Measurements from ENCODE around the gene SCO2.

Gene SCO2

GRCh38 chr22:50523806-50524675, 1.4 kb downstream of the SCO2 start:
- H3K9me3 ChIP-seq (ENCODE audit: low read length), result no peaks in the 10 kb centered on the region
- peak overlapping the region; percentile 68 for H3K4me3 ChIP-seq (ENCODE audit: low read depth, low read length, poor library complexity, severe bottlenecking)
- peak overlapping the region; percentile 84 for H3K9ac ChIP-seq (ENCODE audit: low read length)
- no peak for TF ChIP-seq EZH2 (IDR thresholded peaks at IDR 0.05; ENCODE audit: borderline replicate concordance, low read length)
- no peak for TF ChIP-seq CTCF (IDR thresholded peaks at IDR 0.05; ENCODE audit: low read length)
- H3K36me3 ChIP-seq (ENCODE audit: insufficient read depth, low read length), result peaks cover 56% of the 10 kb centered on the region
- H4K20me1 ChIP-seq (ENCODE audit: insufficient read depth, low read length), result no peaks in the 10 kb centered on the region
- H3K4me1 ChIP-seq (ENCODE audit: insufficient read depth, low read length, severe bottlenecking), result peaks cover 29% of the 10 kb centered on the region
- H2AFZ ChIP-seq (ENCODE audit: low read length), result no peak overlapping the region
- H3K27me3 ChIP-seq (ENCODE audit: insufficient read depth, low read length), result no peaks in the 10 kb centered on the region
- H3F3A ChIP-seq (ENCODE audit: insufficient read depth, low read length), result peaks cover 4% of the 10 kb centered on the region; the same call in 1 of the 2 replicates
- H3K27ac ChIP-seq (ENCODE audit: low read depth, low read length, poor library complexity, severe bottlenecking), result peak overlapping the region; percentile 63
- H3K4me2 ChIP-seq (ENCODE audit: low read length), result peak overlapping the region; percentile 91
- H3K9me2 ChIP-seq (ENCODE audit: low read depth, low read length), result no peaks in the 10 kb centered on the region
- H3K79me2 ChIP-seq (ENCODE audit: insufficient read depth, low read length), result no peaks in the 10 kb centered on the region

- H3K4me3 ChIP-seq (ENCODE audit: low read depth, low read length, poor library complexity, severe bottlenecking), result no peak overlapping the region
- peak overlapping the region; percentile 63 for H3K27ac ChIP-seq (ENCODE audit: low read depth, low read length, poor library complexity, severe bottlenecking)
- no peaks in the 10 kb centered on the region for H3K27me3 ChIP-seq (ENCODE audit: insufficient read depth, low read length)
- TF ChIP-seq CTCF (IDR thresholded peaks at IDR 0.05; ENCODE audit: low read length), result no peak
- TF ChIP-seq EZH2 (IDR thresholded peaks at IDR 0.05; ENCODE audit: borderline replicate concordance, low read length), result no peak
- H4K20me1 ChIP-seq (ENCODE audit: insufficient read depth, low read length), result no peaks in the 10 kb centered on the region
- H3K9ac ChIP-seq (ENCODE audit: low read length), result no peak overlapping the region; the same call in 1 of the 2 replicates
- H3K9me2 ChIP-seq (ENCODE audit: low read depth, low read length), result no peaks in the 10 kb centered on the region
- H3K4me1 ChIP-seq (ENCODE audit: insufficient read depth, low read length, severe bottlenecking), result peaks cover 29% of the 10 kb centered on the region
- no peaks in the 10 kb centered on the region for H3K79me2 ChIP-seq (ENCODE audit: insufficient read depth, low read length)
- H3F3A ChIP-seq (ENCODE audit: insufficient read depth, low read length), result peaks cover under 1% of the 10 kb centered on the region; the same call in 1 of the 2 replicates
- H3K36me3 ChIP-seq (ENCODE audit: insufficient read depth, low read length), result peaks cover 62% of the 10 kb centered on the region
- no peak overlapping the region for H3K4me2 ChIP-seq (ENCODE audit: low read length)
- no peaks in the 10 kb centered on the region for H3K9me3 ChIP-seq (ENCODE audit: low read length)
- no peak overlapping the region for H2AFZ ChIP-seq (ENCODE audit: low read length)
These were observed 2.0 kb downstream of the SCO2 start for GRCh38 chr22:50523458-50523805.

- no peaks in the 10 kb centered on the region for H3K9me3 ChIP-seq (ENCODE audit: low read length)
- H3K9ac ChIP-seq (ENCODE audit: low read length), result no peak overlapping the region
- no peak overlapping the region for H3K4me3 ChIP-seq (ENCODE audit: low read depth, low read length, poor library complexity, severe bottlenecking)
- no peak overlapping the region for H3K4me2 ChIP-seq (ENCODE audit: low read length)
- peaks cover 29% of the 10 kb centered on the region for H3K4me1 ChIP-seq (ENCODE audit: insufficient read depth, low read length, severe bottlenecking)
- no peak overlapping the region for H2AFZ ChIP-seq (ENCODE audit: low read length)
- TF ChIP-seq EZH2 (IDR thresholded peaks at IDR 0.05; ENCODE audit: borderline replicate concordance, low read length), result no peak
- no peak for TF ChIP-seq CTCF (IDR thresholded peaks at IDR 0.05; ENCODE audit: low read length)
- H4K20me1 ChIP-seq (ENCODE audit: insufficient read depth, low read length), result no peaks in the 10 kb centered on the region
- H3K36me3 ChIP-seq (ENCODE audit: insufficient read depth, low read length), result peaks cover 67% of the 10 kb centered on the region
- no peaks in the 10 kb centered on the region for H3K27me3 ChIP-seq (ENCODE audit: insufficient read depth, low read length)
- no peak overlapping the region for H3K27ac ChIP-seq (ENCODE audit: low read depth, low read length, poor library complexity, severe bottlenecking)
- no peaks in the 10 kb centered on the region for H3K79me2 ChIP-seq (ENCODE audit: insufficient read depth, low read length)
- no peaks in the 10 kb centered on the region for H3K9me2 ChIP-seq (ENCODE audit: low read depth, low read length)
- H3F3A ChIP-seq (ENCODE audit: insufficient read depth, low read length), result no peaks in the 10 kb centered on the region
These were observed 2.5 kb downstream of the SCO2 start for GRCh38 chr22:50522806-50523438.

Measured in OCI-LY1 (cell line).